ENCODE measurements around the gene PRKN.

DNA sequence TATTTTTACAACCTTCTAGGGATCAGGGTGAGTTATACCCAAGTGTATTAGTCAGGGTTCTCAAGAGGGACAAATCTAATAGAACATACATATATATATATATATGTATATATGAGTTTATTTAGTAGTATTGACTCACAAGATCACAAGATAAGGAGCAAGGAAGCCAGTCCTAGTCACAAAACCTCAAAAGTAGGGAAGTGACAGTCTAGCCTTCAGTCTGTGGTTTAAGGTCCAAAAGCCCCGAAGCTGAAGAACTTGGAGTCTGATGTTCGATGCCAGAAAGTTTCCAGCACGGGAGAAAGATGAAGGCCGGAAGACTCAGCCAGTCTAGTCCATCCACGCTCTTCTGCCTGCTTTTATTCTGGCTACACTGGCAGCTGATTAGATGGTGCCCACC, 821.0 kb downstream of the PRKN start:
- TF ChIP-seq POLR2AphosphoS5 (IDR thresholded peaks at IDR 0.05; ENCODE audit: low read depth): no peak
- TF ChIP-seq, protein P1, sequence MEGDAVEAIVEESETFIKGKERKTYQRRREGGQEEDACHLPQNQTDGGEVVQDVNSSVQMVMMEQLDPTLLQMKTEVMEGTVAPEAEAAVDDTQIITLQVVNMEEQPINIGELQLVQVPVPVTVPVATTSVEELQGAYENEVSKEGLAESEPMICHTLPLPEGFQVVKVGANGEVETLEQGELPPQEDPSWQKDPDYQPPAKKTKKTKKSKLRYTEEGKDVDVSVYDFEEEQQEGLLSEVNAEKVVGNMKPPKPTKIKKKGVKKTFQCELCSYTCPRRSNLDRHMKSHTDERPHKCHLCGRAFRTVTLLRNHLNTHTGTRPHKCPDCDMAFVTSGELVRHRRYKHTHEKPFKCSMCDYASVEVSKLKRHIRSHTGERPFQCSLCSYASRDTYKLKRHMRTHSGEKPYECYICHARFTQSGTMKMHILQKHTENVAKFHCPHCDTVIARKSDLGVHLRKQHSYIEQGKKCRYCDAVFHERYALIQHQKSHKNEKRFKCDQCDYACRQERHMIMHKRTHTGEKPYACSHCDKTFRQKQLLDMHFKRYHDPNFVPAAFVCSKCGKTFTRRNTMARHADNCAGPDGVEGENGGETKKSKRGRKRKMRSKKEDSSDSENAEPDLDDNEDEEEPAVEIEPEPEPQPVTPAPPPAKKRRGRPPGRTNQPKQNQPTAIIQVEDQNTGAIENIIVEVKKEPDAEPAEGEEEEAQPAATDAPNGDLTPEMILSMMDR (conservative IDR thresholded peaks at IDR 0.05; ENCODE audit: low read depth in 2 of 2): no peak
- TF ChIP-seq NANOG (IDR thresholded peaks at IDR 0.05; ENCODE audit: borderline replicate concordance): no peak
- TF ChIP-seq EZH2 (IDR thresholded peaks at IDR 0.05; ENCODE audit: low read depth, unreplicated experiment): no peak

Measured in GM23338 (cell line).